Measurements from ENCODE around the gene TP53BP1. TPM values are rescaled to one million over a fixed set of nuclear protein-coding genes. Genes with fewer than 3 reads are reported as not detected.
"Not testable (repeated sequence)": the region's sequence is repeated elsewhere in the genome, so short reads cannot be mapped to it uniquely, and the experiment has no call there.

TP53BP1 gene
- 1 to 10 TPM in 2 of 3 donors, under 1 TPM in 1; 0.55 to 7.8 (median 3.0) TPM for polyA plus RNA-seq

DNA sequence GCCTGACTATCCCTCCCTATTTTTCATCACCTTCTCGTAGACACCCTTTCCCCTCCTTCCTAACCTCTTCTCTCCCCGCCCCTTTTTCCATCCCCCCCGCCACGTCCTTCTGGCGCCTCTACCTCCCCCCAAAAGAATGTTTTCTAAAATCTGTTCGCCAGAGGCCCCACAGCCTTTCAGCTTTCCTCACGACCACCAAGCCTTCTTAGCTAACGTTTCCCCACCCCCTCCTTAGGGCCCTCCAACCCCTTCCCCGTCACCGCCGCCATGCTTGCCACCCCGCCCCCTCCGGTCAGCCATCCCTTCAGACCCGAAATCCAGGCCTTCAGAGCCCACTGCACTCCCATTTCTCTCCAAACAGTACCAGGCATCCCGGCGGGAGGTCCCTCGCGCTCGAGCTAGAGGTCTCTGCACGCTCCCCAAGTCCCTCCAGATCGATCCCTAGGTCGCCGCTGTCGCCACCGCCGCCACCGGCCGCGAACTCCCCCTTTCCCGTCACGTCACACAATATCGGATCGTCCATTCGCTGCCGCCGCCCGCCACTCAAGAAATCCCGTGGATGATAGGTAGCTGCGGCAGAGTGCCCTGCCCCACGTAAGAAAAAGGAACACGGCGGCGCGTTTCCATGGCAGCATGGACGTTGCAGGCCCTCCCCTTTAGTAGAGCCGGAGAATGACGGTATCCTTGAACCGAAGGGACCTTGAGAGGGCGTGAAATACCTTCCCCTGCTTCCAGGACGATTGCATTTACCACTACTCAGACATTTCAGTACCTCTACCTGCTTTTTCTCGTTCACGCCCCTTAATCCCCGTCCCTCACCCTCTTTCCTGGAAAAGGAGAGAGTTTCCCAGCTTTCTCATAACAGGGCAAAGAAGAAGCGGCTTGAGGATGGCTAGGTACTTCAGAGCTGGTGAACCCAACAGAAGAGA is at the start of gene TP53BP1:
TSS of gene TP53BP1 (minus strand) at position 484 of the 929 bp plus-strand sequence. CDS start at position 371, 113 bp downstream.
- peaks cover 0 to 4% (median 0%) of the 10 kb centered on the region in 3 donors for H3K36me3 Mint-ChIP-seq
- H3K4me3 Mint-ChIP-seq: peak within 1 kb of the TSS; percentile 91 to 99 (median 93)
- peaks cover 6 to 7% (median 6%) of the 10 kb centered on the region in 3 donors for H3K27me3 Mint-ChIP-seq (ENCODE audit: low read depth in 3 of 3)
- DNase-seq: peak; percentile 92 to 94 (median 93)
- H3K9me3 Mint-ChIP-seq: no peaks in the 10 kb centered on the region
- H3K4me1 Mint-ChIP-seq: peaks cover 24 to 38% of the 10 kb centered on the region in 2 donors
- H3K27ac Mint-ChIP-seq: peak within 1 kb of the TSS; percentile 91 to 95 (median 94)

DNA sequence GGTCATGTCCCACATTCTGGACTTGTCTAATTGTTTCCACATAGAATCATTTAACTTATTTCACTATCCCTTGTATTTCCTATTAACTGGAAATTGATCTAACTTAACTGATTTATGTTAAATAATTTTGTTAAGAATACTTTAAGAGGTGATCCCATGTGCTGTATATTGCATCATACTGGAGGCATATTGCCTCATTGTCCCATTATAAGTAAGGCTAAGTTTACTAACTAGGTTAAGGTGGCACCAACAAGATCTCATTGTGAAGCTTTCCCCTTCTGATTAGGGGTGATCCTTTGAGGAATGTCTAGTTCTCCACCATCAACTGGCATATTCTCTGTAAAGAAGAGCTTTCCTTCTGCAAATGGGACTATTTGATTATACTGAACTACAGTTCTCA is 48.8 kb upstream of the TP53BP1 start:
- H3K4me1 Mint-ChIP-seq: no peaks in the 10 kb centered on the region

GRCh38 chr15:43538091-43538490 is 45.1 kb upstream of the TP53BP1 start:
- Mint-ChIP-seq H3K27ac (no peak overlapping the region), H3K9me3 (no peaks in the 10 kb centered on the region), H3K36me3 (peaks cover 0 to 19% (median 18%) of the 10 kb centered on the region in 3 donors), H3K4me1 (no peaks in the 10 kb centered on the region), H3K4me3 (no peak overlapping the region), H3K27me3 (ENCODE audit: low read depth in 3 of 3) (no peaks in the 10 kb centered on the region)
- no peak for DNase-seq

More for the DNA sequence above, 48.8 kb upstream of the TP53BP1 start:
- Mint-ChIP-seq H3K4me3 (no peak overlapping the region), H3K36me3 (peaks cover 0 to 9% (median 5%) of the 10 kb centered on the region in 3 donors), H3K27me3 (ENCODE audit: low read depth in 3 of 3) (no peaks in the 10 kb centered on the region), H3K27ac (no peak overlapping the region), H3K9me3 (no peaks in the 10 kb centered on the region)
- DNase-seq: no peak

GRCh38 chr15:43534897-43535296 is 41.9 kb upstream of the TP53BP1 start:
- no peak overlapping the region for H3K4me3 Mint-ChIP-seq
- H3K4me1 Mint-ChIP-seq: no peaks in the 10 kb centered on the region
- H3K27me3 Mint-ChIP-seq (ENCODE audit: low read depth in 3 of 3): no peaks in the 10 kb centered on the region
- H3K27ac Mint-ChIP-seq: no peak overlapping the region
- no peak for DNase-seq
- peaks cover 0 to 19% (median 18%) of the 10 kb centered on the region in 3 donors for H3K36me3 Mint-ChIP-seq
- no peaks in the 10 kb centered on the region for H3K9me3 Mint-ChIP-seq

DNA sequence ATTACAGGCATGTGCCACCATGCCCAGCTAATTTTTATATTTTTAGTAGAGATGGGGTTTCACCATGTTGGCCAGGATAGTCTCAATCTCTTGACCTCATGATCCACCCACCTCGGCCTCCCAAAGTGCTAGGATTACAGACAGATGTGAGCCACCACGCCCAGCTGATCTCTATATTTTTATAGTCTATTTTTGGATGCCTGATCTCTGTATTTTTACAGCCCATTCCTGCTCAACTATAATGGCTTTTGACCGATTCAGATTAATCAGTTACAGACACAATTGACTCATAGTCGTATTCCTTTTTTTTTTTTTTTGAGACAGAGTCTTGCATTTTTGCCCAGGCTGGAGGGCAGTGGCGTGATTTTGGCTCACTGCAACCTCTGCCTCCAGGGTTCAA is 39.9 kb upstream of the TP53BP1 start:
- not testable (repeated sequence) for DNase-seq; H3K4me1 Mint-ChIP-seq; H3K4me3 Mint-ChIP-seq; H3K9me3 Mint-ChIP-seq; H3K27me3 Mint-ChIP-seq (ENCODE audit: low read depth in 3 of 3); H3K27ac Mint-ChIP-seq
- H3K36me3 Mint-ChIP-seq: peaks cover 0 to 13% (median 12%) of the 10 kb centered on the region in 3 donors

DNA sequence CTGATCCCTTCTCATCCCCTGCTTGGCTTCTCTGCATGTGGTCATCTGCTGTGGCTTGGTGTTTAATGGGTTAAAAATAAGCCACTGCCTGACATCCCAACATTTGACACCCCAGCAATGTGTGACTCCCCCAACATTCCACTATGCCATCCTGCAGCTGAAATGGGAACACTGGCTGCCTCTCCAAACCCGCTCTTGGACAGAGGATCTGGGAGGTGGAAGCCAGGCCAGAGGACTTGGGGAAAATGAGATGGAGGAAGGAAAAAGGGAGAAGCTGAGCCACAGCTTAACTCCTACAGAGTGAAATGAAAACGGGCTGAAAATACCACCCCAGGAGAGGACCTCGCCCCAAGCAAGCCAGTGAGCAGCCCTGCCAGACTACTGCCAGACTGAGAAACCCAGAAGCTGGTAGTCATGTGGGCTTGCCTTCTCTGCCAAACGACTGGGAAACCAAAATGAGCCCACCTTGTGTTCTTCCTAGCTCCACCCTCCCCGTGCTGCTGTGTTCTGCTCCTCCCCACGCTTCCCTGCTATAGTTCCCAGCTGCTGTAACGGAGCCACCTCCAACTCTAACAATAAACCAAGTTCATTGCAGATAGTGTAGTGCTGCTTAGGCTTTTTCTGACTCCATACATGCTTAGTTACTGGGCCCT is 38.2 kb upstream of the TP53BP1 start:
- Mint-ChIP-seq H3K4me3 (no peak overlapping the region), H3K36me3 (peaks cover 0 to 13% (median 10%) of the 10 kb centered on the region in 3 donors), H3K9me3 (no peaks in the 10 kb centered on the region), H3K27ac (no peak overlapping the region), H3K4me1 (no peaks in the 10 kb centered on the region), H3K27me3 (ENCODE audit: low read depth in 3 of 3) (no peaks in the 10 kb centered on the region)
- DNase-seq: no peak

GRCh38 chr15:43529587-43530345 is 36.8 kb upstream of the TP53BP1 start:
- no peaks in the 10 kb centered on the region for H3K4me1 Mint-ChIP-seq
- no peaks in the 10 kb centered on the region for H3K27me3 Mint-ChIP-seq (ENCODE audit: low read depth in 3 of 3)
- H3K27ac Mint-ChIP-seq: no peak overlapping the region
- H3K9me3 Mint-ChIP-seq: no peaks in the 10 kb centered on the region
- H3K4me3 Mint-ChIP-seq: no peak overlapping the region
- no peak for DNase-seq
- H3K36me3 Mint-ChIP-seq: peaks cover 0 to 7% (median 5%) of the 10 kb centered on the region in 3 donors

GRCh38 chr15:43529141-43529540 is 36.2 kb upstream of the TP53BP1 start:
- H3K9me3 Mint-ChIP-seq: no peaks in the 10 kb centered on the region
- DNase-seq: no peak
- no peaks in the 10 kb centered on the region for H3K4me1 Mint-ChIP-seq
- H3K27ac Mint-ChIP-seq: peak overlapping the region in 1 of 6 donors; percentile 67
- no peak overlapping the region for H3K4me3 Mint-ChIP-seq
- peaks cover 0 to 1% (median 0%) of the 10 kb centered on the region in 3 donors for H3K27me3 Mint-ChIP-seq (ENCODE audit: low read depth in 3 of 3)
- peaks cover 0 to 7% (median 4%) of the 10 kb centered on the region in 3 donors for H3K36me3 Mint-ChIP-seq

DNA sequence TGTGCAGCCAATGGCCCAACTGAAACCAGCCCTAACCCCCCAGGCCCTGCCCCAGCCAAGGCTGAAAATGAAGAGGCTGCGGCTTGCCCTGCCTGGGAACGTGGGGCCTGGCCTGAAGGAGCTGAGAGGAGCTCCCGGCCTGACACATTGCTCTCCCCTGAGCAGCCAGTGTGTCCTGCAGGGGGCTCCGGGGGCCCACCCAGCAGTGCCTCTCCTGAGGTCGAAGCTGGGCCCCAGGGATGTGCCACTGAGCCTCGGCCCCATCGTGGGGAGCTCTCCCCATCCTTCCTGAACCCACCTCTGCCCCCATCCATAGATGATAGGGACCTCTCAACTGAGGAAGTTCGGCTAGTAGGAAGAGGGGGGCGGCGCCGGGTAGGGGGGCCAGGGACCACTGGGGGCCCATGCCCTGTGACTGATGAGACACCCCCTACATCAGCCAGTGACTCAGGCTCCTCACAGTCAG is 35.6 kb upstream of the TP53BP1 start:
- H3K27ac Mint-ChIP-seq: no peak overlapping the region
- peaks cover 0 to 3% (median 0%) of the 10 kb centered on the region in 3 donors for H3K27me3 Mint-ChIP-seq (ENCODE audit: low read depth in 3 of 3)
- H3K9me3 Mint-ChIP-seq: no peaks in the 10 kb centered on the region
- no peak for DNase-seq
- peaks cover 0 to 2% (median 0%) of the 10 kb centered on the region in 3 donors for H3K36me3 Mint-ChIP-seq
- no peaks in the 10 kb centered on the region for H3K4me1 Mint-ChIP-seq
- H3K4me3 Mint-ChIP-seq: no peak overlapping the region

DNA sequence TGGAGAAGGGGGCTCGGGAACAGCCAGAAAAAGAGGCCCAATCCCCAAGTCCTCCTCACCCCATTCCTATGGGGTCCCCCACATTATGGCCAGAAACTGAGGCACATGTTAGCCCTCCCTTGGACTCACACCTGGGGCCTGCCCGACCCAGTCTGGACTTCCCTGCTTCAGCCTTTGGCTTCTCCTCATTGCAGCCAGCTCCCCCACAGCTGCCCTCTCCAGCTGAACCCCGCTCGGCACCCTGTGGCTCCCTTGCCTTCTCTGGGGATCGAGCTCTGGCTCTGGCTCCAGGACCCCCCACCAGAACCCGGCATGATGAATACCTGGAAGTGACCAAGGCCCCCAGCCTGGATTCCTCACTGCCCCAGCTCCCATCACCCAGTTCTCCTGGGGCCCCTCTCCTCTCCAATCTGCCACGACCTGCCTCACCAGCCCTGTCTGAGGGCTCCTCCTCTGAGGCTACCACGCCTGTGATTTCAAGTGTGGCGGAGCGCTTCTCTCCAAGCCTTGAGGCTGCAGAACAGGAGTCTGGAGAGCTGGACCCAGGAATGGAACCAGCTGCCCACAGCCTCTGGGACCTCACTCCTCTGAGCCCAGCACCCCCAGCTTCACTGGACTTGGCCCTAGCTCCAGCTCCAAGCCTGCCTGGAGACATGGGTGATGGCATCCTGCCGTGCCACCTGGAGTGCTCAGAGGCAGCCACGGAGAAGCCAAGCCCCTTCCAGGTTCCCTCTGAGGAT is 35.0 kb upstream of the TP53BP1 start:
- Mint-ChIP-seq H3K36me3 (no peaks in the 10 kb centered on the region), H3K27ac (no peak overlapping the region), H3K4me3 (no peak overlapping the region), H3K27me3 (ENCODE audit: low read depth in 3 of 3) (peaks cover 0 to 3% (median 0%) of the 10 kb centered on the region in 3 donors), H3K9me3 (no peaks in the 10 kb centered on the region), H3K4me1 (no peaks in the 10 kb centered on the region)
- no peak for DNase-seq

GRCh38 chr15:43527016-43527801 is 34.3 kb upstream of the TP53BP1 start:
- no peak for DNase-seq
- Mint-ChIP-seq H3K4me3 (no peak overlapping the region), H3K4me1 (no peaks in the 10 kb centered on the region), H3K27ac (no peak overlapping the region), H3K27me3 (ENCODE audit: low read depth in 3 of 3) (peaks cover 0 to 3% (median 0%) of the 10 kb centered on the region in 3 donors), H3K9me3 (no peaks in the 10 kb centered on the region), H3K36me3 (no peaks in the 10 kb centered on the region)

DNA sequence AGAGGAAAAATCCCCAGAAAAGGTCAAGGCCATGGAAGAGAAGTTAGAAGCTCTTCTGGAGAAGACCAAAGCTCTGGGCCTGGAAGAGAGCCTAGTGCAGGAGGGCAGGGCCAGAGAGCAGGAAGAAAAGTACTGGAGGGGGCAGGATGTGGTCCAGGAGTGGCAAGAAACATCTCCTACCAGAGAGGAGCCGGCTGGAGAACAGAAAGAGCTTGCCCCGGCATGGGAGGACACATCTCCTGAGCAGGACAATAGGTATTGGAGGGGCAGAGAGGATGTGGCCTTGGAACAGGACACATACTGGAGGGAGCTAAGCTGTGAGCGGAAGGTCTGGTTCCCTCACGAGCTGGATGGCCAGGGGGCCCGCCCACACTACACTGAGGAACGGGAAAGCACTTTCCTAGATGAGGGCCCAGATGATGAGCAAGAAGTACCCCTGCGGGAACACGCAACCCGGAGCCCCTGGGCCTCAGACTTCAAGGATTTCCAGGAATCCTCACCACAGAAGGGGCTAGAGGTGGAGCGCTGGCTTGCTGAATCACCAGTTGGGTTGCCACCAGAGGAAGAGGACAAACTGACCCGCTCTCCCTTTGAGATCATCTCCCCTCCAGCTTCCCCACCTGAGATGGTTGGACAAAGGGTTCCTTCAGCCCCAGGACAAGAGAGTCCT is 33.4 kb upstream of the TP53BP1 start:
- H3K4me1 Mint-ChIP-seq: no peaks in the 10 kb centered on the region

More for the DNA sequence above, 33.4 kb upstream of the TP53BP1 start:
- no peak for DNase-seq
- no peaks in the 10 kb centered on the region for H3K36me3 Mint-ChIP-seq
- peak overlapping the region in 1 of 6 donors; percentile 42 for H3K27ac Mint-ChIP-seq
- H3K4me3 Mint-ChIP-seq: no peak overlapping the region
- peaks cover 0 to 3% (median 0%) of the 10 kb centered on the region in 3 donors for H3K27me3 Mint-ChIP-seq (ENCODE audit: low read depth in 3 of 3)
- no peaks in the 10 kb centered on the region for H3K9me3 Mint-ChIP-seq

Data from immature natural killer cell (primary cell).